ENCODE measurements around the gene DR1. TPM values are rescaled to one million over a fixed set of nuclear protein-coding genes. Genes with fewer than 3 reads are reported as not detected.

Gene DR1
- total and polyA plus RNA-seq, 3 donors from 2014 or later: 56.0 to 133 (median 62.1) TPM

DNA sequence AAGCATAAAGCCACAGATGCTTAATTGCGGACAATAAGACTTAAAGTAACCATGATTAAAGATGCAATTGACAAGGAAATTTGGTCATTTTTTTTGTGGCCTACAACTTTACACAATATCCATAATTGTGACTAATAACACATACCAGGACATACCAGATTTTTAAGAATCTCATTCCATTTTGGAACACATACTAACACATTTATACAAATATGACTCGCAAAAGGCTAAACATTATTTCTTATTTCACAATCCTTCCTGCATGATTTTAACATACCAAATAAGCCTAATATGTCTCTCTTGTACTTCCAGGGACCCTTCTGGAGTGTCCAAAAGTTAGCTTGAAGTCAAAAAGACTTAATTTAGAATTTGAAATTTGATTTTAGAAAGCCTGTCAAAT, 48.8 kb downstream of the DR1 start:
- no peak overlapping the region for H3K4me3 ChIP-seq
- TF ChIP-seq, protein P1, sequence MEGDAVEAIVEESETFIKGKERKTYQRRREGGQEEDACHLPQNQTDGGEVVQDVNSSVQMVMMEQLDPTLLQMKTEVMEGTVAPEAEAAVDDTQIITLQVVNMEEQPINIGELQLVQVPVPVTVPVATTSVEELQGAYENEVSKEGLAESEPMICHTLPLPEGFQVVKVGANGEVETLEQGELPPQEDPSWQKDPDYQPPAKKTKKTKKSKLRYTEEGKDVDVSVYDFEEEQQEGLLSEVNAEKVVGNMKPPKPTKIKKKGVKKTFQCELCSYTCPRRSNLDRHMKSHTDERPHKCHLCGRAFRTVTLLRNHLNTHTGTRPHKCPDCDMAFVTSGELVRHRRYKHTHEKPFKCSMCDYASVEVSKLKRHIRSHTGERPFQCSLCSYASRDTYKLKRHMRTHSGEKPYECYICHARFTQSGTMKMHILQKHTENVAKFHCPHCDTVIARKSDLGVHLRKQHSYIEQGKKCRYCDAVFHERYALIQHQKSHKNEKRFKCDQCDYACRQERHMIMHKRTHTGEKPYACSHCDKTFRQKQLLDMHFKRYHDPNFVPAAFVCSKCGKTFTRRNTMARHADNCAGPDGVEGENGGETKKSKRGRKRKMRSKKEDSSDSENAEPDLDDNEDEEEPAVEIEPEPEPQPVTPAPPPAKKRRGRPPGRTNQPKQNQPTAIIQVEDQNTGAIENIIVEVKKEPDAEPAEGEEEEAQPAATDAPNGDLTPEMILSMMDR (IDR thresholded peaks at IDR 0.05): no peak
- TF ChIP-seq POLR2A (IDR thresholded peaks at IDR 0.05): no peak
- H3K27ac ChIP-seq: no peak overlapping the region
- no peak for DNase-seq
- H3K9me3 ChIP-seq: no peaks in the 10 kb centered on the region
- WGBS, 2 donors: 92 to 95% methylated on average over 2 of the region's 2 CpGs
- H3K27me3 ChIP-seq: no peaks in the 10 kb centered on the region
- no peaks in the 10 kb centered on the region for H3K4me1 ChIP-seq
- intact Hi-C loops (cut with DNase I; ENCODE audit: low total_unique reads): no loop called here
- H3K36me3 ChIP-seq (ENCODE audit: low read depth, missing control alignments): no peaks in the 10 kb centered on the region

DNA sequence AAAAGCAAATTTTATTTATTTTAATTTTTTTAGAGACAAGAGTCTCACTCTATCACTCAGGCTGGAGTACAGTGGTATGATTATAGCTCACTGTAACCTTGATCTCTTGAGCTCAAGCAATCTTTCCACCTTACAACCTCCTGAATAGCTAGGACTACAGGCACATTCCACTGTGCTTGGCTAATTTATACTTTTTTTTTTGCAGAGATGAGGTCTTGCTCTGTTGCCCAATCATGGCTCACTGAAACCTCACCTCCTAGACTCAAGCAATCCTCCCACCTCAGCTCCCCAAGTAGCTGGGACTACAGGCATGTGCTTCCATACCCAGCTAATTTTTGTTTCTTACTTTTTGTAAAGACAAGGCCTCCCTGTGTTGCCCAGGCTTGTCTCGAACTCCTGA, 49.5 kb downstream of the DR1 start:
- TF ChIP-seq, protein P1 (IDR thresholded peaks at IDR 0.05): no peak
- no peak for TF ChIP-seq POLR2A (IDR thresholded peaks at IDR 0.05)
- Histone ChIP-seq H3K4me1 (no peaks in the 10 kb centered on the region), H3K36me3 (ENCODE audit: low read depth, missing control alignments) (no peaks in the 10 kb centered on the region), H3K27me3 (no peaks in the 10 kb centered on the region), H3K9me3 (no peaks in the 10 kb centered on the region), H3K27ac (no peak overlapping the region), H3K4me3 (no peak overlapping the region)
- intact Hi-C loops (cut with DNase I; ENCODE audit: low total_unique reads): no loop called here
- DNase-seq: no peak
- WGBS, 2 donors: 93 to 96% methylated on average over 1 of the region's 1 CpG

DNA sequence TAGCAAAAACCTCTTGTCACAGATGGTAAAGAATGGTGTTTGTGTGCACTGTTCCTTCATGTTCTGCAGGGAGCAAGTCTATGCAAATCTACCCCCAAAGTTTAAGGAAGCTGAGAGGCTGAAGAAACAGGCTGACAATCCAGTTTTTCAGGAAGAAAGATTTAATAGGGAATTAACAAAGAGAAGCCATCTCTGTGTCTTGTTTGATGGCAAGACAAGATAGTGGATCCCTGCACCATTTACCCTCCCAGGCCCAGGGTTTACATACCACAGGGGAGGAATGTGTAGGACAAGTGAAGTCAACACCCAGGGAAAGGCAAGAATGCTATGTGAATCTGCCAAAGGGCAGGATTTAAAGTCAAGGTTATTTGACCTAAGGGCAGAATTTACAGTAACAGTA, 54.1 kb downstream of the DR1 start:
- no peaks in the 10 kb centered on the region for H3K4me1 ChIP-seq
- no peaks in the 10 kb centered on the region for H3K9me3 ChIP-seq
- H3K27me3 ChIP-seq: no peaks in the 10 kb centered on the region
- DNase-seq: no peak
- H3K4me3 ChIP-seq: no peak overlapping the region
- intact Hi-C loops (cut with DNase I; ENCODE audit: low total_unique reads): no loop called here
- no peaks in the 10 kb centered on the region for H3K36me3 ChIP-seq (ENCODE audit: low read depth, missing control alignments)
- no peak for TF ChIP-seq POLR2A (IDR thresholded peaks at IDR 0.05)
- TF ChIP-seq, protein P1 (IDR thresholded peaks at IDR 0.05): no peak
- no peak overlapping the region for H3K27ac ChIP-seq

DNA sequence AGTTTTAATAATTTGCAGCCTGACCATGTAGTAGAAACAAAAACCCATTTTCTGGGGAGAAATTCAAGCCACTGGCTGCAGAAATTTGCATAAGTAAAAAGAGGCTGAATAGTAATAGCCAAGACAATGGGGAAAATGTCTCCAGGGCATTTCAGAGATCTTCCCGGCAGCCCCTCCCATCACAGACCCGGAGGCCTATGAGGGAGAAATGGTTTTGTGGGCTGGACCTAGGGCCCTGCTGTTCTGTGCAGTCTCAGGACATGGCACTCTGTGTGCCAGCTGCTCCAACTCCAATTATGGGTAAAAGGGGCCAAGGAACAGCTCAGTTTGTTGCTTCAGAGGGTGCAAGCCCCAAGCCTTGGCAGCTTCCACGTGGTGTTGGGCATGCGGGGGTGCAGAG, 62.5 kb downstream of the DR1 start:
- no peak overlapping the region for H3K27ac ChIP-seq
- no peaks in the 10 kb centered on the region for H3K9me3 ChIP-seq
- WGBS, 2 donors: 96 to 100% methylated on average over 4 of the region's 4 CpGs
- no peak overlapping the region for H3K4me3 ChIP-seq
- TF ChIP-seq POLR2A (IDR thresholded peaks at IDR 0.05): no peak
- TF ChIP-seq, protein P1 (IDR thresholded peaks at IDR 0.05): no peak
- H3K4me1 ChIP-seq: no peaks in the 10 kb centered on the region
- no peak for DNase-seq
- intact Hi-C loops (cut with DNase I; ENCODE audit: low total_unique reads): no loop called here
- no peaks in the 10 kb centered on the region for H3K36me3 ChIP-seq (ENCODE audit: low read depth, missing control alignments)
- H3K27me3 ChIP-seq: no peaks in the 10 kb centered on the region

DNA sequence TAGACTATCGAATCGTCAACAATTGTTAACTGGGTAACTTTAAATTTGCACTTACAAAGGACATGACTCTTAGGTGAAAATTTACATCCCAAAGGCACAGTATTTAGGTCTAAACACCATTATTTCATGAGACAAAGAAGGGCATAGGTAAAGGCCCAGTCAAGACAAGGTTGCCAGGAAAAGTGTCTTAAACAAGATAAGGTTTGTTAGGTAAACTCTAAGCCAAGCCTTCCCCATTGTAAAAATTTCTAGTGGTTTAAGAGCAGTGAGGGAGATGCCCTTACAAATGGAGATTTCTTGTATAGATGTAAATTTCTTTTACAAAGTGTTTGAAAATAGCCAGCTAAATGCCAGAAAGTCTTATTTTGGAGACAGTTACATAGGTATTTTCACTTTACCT, 65.3 kb downstream of the DR1 start:
- Histone ChIP-seq H3K4me1 (no peaks in the 10 kb centered on the region), H3K27ac (no peak overlapping the region), H3K4me3 (no peak overlapping the region), H3K36me3 (ENCODE audit: low read depth, missing control alignments) (no peaks in the 10 kb centered on the region), H3K9me3 (no peaks in the 10 kb centered on the region), H3K27me3 (no peaks in the 10 kb centered on the region)
- 76 to 80% methylated on average over 2 of the region's 2 CpGs for WGBS, 2 donors
- intact Hi-C loops (cut with DNase I; ENCODE audit: low total_unique reads): no loop called here
- TF ChIP-seq, protein P1 (IDR thresholded peaks at IDR 0.05): no peak
- TF ChIP-seq POLR2A (IDR thresholded peaks at IDR 0.05): no peak
- no peak for DNase-seq

All from testis (tissue), 3 donors.